ENCODE measurements around the gene NEO1.
"Not testable (repeated sequence)": the region's sequence is repeated elsewhere in the genome, so short reads cannot be mapped to it uniquely, and the experiment has no call there.

The NEO1 gene

GRCh38 chr15:73265536-73266153, 213.4 kb downstream of the NEO1 start:
- peak; percentile 19 for DNase-seq (ENCODE audit: low read depth)

GRCh38 chr15:73268457-73268856, 216.2 kb downstream of the NEO1 start:
- DNase-seq (ENCODE audit: low read depth), result no peak

- DNase-seq (ENCODE audit: low read depth), result no peak
Measured at GRCh38 chr15:73270366-73271097, 218.3 kb downstream of the NEO1 start.

- peak; percentile 34 for DNase-seq (ENCODE audit: low read depth)
Measured at GRCh38 chr15:73273181-73274002, 221.1 kb downstream of the NEO1 start.

GRCh38 chr15:73275862-73276261, 223.6 kb downstream of the NEO1 start:
- DNase-seq (ENCODE audit: low read depth), result no peak

- no peak for DNase-seq (ENCODE audit: low read depth)
Measured at GRCh38 chr15:73282567-73283365, 230.5 kb downstream of the NEO1 start.

- no peak for DNase-seq (ENCODE audit: low read depth)
Measured at GRCh38 chr15:73283366-73283962, 231.2 kb downstream of the NEO1 start.

- DNase-seq (ENCODE audit: low read depth), result no peak
Measured at GRCh38 chr15:73284090-73284716, 231.9 kb downstream of the NEO1 start.

GRCh38 chr15:73286311-73286710, 234.0 kb downstream of the NEO1 start:
- no peak for DNase-seq (ENCODE audit: low read depth)

- DNase-seq (ENCODE audit: low read depth), result no peak
Measured at GRCh38 chr15:73287019-73287418, 234.8 kb downstream of the NEO1 start.

- DNase-seq (ENCODE audit: low read depth), result no peak
Measured at GRCh38 chr15:73291441-73291840, 239.2 kb downstream of the NEO1 start.

- DNase-seq (ENCODE audit: low read depth), result no peak
Measured at GRCh38 chr15:73293773-73294172, 241.5 kb downstream of the NEO1 start.

GRCh38 chr15:73295630-73296286, 243.5 kb downstream of the NEO1 start:
- DNase-seq (ENCODE audit: low read depth), result no peak

- no peak for DNase-seq (ENCODE audit: low read depth)
Measured at GRCh38 chr15:73296609-73297353, 244.5 kb downstream of the NEO1 start.

- no peak for DNase-seq (ENCODE audit: low read depth)
Measured at GRCh38 chr15:73298522-73299245, 246.4 kb downstream of the NEO1 start.

GRCh38 chr15:73300286-73300685, 248.0 kb downstream of the NEO1 start:
- not testable (repeated sequence) for DNase-seq (ENCODE audit: low read depth)

- DNase-seq (ENCODE audit: low read depth), result no peak
Measured at GRCh38 chr15:73303636-73304035, 251.4 kb downstream of the NEO1 start.

- no peak for DNase-seq (ENCODE audit: low read depth)
Measured at GRCh38 chr15:73305331-73306211, 253.3 kb downstream of the NEO1 start.
